ENCODE measurements around the gene DYRK3.
"Not testable (repeated sequence)": the region's sequence is repeated elsewhere in the genome, so short reads cannot be mapped to it uniquely, and the experiment has no call there.

DNA sequence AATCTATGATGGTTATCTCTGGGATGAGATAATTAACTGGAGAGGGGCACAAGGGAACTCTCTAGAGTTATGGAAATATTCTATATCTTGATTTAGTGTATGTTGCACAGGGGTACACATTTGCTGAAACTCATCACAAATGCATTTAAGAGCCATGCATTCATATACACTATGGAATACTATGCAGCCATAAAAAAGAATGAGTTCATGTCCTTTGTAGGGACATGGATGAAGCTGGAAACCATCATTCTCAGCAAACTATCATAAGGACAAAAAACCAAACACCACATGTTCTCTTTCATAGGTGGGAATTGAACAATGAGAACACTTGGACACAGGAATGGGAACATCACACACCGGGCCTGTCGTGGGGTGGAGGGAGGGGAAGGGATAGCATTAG, 8.9 kb upstream of the DYRK3 start:
- TF ChIP-seq, protein P1, sequence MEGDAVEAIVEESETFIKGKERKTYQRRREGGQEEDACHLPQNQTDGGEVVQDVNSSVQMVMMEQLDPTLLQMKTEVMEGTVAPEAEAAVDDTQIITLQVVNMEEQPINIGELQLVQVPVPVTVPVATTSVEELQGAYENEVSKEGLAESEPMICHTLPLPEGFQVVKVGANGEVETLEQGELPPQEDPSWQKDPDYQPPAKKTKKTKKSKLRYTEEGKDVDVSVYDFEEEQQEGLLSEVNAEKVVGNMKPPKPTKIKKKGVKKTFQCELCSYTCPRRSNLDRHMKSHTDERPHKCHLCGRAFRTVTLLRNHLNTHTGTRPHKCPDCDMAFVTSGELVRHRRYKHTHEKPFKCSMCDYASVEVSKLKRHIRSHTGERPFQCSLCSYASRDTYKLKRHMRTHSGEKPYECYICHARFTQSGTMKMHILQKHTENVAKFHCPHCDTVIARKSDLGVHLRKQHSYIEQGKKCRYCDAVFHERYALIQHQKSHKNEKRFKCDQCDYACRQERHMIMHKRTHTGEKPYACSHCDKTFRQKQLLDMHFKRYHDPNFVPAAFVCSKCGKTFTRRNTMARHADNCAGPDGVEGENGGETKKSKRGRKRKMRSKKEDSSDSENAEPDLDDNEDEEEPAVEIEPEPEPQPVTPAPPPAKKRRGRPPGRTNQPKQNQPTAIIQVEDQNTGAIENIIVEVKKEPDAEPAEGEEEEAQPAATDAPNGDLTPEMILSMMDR (IDR thresholded peaks at IDR 0.05 in 2 of 3, conservative IDR thresholded peaks at IDR 0.05 in 1 of 3; ENCODE audit: borderline replicate concordance in 1 of 3, insufficient read depth in 1 of 3, low read depth in 2 of 3, low read length in 2 of 3) = not testable (repeated sequence)
- not testable (repeated sequence) for TF ChIP-seq EZH2 (IDR thresholded peaks at IDR 0.05); TCF7L2 (IDR thresholded peaks at IDR 0.05; ENCODE audit: borderline replicate concordance, extremely low read depth, insufficient read depth, insufficient read length); SP1 (IDR thresholded peaks at IDR 0.05; ENCODE audit: low read depth); CEBPB (IDR thresholded peaks at IDR 0.05; ENCODE audit: low read depth)

Data from HCT116 (cell line).